Measurements from ENCODE around the gene C4A.
"Not testable (repeated sequence)": the region's sequence is repeated elsewhere in the genome, so short reads cannot be mapped to it uniquely, and the experiment has no call there.

The C4A gene

DNA sequence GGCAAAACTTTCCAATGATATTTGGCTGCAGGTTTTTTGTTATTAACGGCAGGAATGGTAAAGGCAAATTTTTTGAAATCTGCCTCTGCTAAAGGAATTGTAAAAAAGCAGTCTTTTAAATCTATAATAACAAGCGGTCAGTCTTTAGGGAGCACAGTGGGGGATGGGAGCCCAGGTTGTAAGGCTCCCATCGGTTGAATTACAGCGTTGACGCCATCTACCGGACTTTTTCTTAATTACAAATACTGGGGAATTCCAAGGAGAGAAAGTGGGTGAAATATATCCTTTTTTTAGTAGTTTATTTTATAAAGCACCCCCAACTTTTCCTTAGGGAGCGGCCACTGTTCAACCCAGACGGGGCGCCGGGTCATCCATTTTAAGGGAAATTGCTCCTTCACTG, 7.5 kb downstream of the C4A start:
- not testable (repeated sequence) for DNase-seq

DNA sequence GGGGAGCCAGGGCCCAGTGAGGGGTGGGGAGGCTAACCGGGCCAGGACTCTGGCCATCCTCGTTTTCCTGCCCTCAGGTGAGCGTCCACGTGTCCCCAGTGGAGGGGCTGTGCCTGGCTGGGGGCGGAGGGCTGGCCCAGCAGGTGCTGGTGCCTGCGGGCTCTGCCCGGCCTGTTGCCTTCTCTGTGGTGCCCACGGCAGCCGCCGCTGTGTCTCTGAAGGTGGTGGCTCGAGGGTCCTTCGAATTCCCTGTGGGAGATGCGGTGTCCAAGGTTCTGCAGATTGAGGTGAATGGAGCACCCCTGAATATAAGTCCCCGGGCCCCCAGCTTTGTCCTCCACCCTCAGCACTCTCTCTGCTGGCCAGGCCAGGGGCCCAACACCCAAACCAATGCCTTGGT, 12.6 kb downstream of the C4A start:
- DNase-seq = not testable (repeated sequence)

DNA sequence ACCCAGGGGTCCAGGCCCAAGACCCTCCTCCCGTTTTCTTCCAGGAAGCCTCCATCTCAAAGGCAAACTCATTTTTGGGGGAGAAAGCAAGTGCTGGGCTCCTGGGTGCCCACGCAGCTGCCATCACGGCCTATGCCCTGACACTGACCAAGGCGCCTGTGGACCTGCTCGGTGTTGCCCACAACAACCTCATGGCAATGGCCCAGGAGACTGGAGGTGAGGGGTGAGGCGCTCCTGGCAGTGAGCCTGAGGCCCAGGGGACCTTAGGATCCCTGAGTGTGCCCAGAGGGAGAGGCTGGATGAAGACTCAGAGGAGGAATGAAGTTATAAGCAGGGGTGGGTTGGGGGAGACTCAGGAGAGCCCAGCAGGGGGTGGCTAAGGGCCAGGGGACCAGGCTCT, 14.5 kb downstream of the C4A start:
- DNase-seq = not testable (repeated sequence)

DNA sequence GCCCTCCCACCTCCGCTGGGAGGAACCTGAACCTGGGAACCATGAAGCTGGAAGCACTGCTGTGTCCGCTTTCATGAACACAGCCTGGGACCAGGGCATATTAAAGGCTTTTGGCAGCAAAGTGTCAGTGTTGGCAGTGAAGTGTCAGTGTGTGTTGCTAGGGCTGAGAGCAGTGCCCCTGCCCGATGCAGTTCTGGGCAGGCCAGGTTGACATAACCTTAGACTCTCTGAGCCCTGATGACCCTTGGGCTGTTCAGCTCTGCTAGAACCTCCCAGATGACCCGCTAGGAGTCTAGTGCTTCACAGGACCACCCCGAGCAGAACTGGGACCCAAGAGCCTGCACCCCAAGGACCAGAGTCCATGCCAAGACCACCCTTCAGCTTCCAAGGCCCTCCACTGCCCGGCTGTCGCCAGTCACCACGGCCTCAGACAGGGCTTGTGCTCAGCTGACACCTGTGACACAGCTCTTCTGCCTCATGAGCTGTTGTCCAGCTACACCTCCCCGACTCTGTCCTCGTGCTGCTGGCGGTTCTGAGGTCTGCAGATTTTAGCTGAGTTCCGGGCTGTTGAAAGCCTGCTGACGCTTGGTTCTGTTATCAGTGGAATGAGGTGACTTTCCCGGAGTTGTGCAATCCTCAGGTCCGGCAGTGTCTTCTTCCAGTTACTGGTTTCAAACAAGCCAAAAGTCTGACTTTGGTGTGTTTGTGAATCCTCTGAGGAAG, 20.9 kb downstream of the C4A start:
- not testable (repeated sequence) for DNase-seq

- DNase-seq = not testable (repeated sequence)
These were observed 21.4 kb downstream of the C4A start for GRCh38 chr6:32003301-32003700.

GRCh38 chr6:32004393-32004792, 22.5 kb downstream of the C4A start:
- DNase-seq = not testable (repeated sequence)

DNA sequence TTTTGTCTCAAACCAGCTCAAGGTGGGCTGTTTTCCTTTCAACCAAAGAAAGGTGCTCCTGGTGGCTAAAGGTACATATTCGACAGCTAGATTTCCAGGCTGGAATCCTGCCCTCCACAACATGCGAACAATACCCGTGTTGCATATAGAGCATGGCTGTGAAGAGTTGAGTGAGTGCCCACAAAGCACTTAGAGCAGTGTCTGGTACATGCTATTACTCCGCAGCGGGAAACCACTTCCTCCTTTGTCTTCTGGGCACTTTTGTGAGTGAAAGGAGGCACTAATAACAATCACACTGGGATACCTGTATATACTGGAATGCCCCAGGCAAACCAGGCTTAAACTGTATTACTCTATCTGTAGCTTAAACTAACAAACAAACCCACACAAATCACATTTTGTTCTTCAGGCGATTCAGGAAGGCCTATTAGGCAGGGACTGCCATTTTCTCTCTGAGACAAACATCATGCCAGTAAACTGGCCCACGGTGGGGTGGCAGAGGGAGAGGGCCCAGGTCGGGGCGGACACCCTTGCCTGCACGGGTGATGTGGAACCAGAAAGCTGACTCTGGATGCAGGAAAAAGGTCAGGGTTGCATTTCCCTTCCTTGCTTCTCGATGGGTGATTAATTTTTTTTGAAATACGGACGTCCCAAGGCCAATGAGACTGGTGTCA, 23.1 kb downstream of the C4A start:
- not testable (repeated sequence) for DNase-seq

DNA sequence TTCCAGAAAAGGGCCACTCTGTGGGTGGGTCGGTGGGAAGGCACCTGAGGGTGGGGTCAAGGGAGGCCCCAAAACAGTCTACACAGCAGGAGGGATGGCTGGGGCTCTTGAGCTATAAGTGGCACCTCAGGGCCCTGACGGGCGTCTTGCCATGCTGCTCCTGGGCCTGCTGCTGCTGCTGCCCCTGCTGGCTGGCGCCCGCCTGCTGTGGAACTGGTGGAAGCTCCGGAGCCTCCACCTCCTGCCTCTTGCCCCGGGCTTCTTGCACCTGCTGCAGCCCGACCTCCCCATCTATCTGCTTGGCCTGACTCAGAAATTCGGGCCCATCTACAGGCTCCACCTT, 23.7 kb downstream of the C4A start:
- DNase-seq = not testable (repeated sequence)

GRCh38 chr6:32005991-32006529, 24.2 kb downstream of the C4A start:
- DNase-seq = not testable (repeated sequence)

- not testable (repeated sequence) for DNase-seq
These were observed 25.2 kb downstream of the C4A start for GRCh38 chr6:32007086-32007485.

DNA sequence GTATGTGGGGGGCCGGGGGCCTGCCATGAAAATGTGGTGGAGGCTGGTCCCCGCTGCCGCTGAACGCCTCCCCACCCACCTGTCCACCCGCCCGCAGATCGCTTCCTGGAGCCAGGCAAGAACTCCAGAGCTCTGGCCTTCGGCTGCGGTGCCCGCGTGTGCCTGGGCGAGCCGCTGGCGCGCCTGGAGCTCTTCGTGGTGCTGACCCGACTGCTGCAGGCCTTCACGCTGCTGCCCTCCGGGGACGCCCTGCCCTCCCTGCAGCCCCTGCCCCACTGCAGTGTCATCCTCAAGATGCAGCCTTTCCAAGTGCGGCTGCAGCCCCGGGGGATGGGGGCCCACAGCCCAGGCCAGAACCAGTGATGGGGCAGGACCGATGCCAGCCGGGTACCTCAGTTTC, 26.2 kb downstream of the C4A start:
- not testable (repeated sequence) for DNase-seq

GRCh38 chr6:32008616-32009015, 26.8 kb downstream of the C4A start:
- not testable (repeated sequence) for DNase-seq

DNA sequence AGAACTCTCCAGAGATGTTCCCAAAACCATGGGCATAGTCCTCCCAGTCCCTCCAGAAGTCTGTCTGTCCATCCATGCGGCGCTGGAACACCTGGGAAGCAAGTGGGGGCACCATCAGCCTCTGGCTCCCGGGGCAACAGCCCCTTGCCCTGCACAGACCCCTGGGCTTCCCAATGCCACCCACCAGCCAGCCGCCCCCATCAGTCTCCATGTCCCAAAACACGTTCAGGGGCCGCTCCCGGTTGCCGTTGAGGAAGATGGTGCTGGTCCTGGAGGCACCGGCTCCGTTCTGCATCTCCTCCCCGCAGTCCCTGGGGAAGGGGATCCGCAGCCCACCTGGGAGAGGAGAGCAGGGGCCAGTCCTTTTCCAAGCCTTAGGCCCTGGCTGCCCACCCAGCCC, 27.7 kb downstream of the C4A start:
- not testable (repeated sequence) for DNase-seq

DNA sequence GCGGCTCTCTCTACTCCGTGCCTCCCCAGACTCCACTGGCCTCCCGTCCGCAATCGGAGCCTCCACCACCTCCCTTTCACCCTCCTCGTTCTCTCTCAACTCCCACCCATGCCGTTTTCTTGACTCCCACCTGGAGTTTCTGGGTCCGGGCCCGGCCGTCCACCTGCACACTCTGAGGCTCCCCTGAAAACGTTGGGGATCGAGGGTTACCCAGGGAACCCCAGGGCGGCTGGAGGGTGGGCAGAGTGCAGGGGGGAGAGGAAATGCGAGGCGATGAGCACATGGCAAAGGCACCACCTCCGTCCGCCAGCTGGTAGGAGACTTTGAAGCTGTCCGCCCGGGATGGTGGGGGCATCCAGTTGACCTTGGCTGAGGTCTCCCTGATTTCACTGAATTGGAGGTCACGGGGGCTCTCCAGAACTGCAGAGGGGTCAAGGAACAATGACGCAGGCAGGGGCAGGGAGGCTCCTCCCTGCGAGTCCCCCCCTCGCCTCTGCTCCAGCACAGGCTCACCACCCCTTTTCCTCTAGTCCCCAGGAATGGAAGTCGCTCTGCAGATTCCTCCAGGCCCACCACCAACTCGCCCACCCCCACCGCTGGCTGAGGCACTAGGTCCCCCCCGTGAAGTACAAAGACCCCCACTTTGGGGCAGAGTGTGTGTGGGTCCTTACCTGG, 29.1 kb downstream of the C4A start:
- DNase-seq = not testable (repeated sequence)

- DNase-seq = not testable (repeated sequence)
These were observed 31.2 kb downstream of the C4A start for GRCh38 chr6:32012941-32013617.

- DNase-seq = not testable (repeated sequence)
These were observed 31.9 kb downstream of the C4A start for GRCh38 chr6:32013738-32014137.

DNA sequence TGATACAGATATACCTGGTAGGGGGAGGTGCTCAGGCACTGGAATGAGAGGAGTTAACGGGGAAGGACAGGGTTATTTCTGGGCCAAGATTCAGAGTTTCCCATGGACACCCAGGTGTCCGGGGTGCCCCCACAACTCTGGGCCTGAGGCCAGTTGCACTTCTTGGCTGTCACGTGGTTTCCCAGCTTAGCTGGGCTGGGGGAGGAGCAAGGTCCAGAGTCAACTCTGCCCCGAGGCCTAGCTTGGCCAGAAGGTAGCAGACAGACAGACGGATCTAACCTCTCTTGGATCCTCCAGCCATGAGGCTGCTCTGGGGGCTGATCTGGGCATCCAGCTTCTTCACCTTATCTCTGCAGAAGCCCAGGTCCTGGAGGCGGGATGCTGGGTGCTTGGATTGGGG, 32.7 kb downstream of the C4A start, which contains the start of gene C4B:
C4B (plus strand) TSS at position 249 of the 400 bp plus-strand sequence; CDS start at position 300, 51 bp downstream.
- DNase-seq = not testable (repeated sequence)

DNA sequence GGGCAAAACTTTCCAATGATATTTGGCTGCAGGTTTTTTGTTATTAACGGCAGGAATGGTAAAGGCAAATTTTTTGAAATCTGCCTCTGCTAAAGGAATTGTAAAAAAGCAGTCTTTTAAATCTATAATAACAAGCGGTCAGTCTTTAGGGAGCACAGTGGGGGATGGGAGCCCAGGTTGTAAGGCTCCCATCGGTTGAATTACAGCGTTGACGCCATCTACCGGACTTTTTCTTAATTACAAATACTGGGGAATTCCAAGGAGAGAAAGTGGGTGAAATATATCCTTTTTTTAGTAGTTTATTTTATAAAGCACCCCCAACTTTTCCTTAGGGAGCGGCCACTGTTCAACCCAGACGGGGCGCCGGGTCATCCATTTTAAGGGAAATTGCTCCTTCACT, 40.2 kb downstream of the C4A start:
- DNase-seq = not testable (repeated sequence)

DNA sequence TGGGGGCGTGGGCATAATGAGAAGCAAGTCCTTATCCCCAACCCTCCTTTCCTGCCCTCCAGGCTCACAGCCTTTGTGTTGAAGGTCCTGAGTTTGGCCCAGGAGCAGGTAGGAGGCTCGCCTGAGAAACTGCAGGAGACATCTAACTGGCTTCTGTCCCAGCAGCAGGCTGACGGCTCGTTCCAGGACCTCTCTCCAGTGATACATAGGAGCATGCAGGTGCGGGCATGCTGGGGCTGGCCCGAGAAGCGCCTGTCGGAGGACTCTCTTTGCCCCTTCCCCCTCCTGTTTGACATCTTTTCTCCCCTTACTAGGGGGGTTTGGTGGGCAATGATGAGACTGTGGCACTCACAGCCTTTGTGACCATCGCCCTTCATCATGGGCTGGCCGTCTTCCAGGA, 46.8 kb downstream of the C4A start:
- DNase-seq = not testable (repeated sequence)

DNA sequence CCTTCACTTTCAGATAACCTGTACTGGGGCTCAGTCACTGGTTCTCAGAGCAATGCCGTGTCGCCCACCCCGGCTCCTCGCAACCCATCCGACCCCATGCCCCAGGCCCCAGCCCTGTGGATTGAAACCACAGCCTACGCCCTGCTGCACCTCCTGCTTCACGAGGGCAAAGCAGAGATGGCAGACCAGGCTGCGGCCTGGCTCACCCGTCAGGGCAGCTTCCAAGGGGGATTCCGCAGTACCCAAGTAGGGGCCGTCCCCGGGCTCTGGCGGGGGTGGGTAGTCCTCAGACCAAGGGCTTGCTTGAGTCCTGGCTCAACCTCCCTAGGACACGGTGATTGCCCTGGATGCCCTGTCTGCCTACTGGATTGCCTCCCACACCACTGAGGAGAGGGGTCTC, 47.7 kb downstream of the C4A start:
- DNase-seq = not testable (repeated sequence)

DNA sequence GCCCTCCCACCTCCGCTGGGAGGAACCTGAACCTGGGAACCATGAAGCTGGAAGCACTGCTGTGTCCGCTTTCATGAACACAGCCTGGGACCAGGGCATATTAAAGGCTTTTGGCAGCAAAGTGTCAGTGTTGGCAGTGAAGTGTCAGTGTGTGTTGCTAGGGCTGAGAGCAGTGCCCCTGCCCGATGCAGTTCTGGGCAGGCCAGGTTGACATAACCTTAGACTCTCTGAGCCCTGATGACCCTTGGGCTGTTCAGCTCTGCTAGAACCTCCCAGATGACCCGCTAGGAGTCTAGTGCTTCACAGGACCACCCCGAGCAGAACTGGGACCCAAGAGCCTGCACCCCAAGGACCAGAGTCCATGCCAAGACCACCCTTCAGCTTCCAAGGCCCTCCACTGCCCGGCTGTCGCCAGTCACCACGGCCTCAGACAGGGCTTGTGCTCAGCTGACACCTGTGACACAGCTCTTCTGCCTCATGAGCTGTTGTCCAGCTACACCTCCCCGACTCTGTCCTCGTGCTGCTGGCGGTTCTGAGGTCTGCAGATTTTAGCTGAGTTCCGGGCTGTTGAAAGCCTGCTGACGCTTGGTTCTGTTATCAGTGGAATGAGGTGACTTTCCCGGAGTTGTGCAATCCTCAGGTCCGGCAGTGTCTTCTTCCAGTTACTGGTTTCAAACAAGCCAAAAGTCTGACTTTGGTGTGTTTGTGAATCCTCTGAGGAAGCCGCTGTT, 53.6 kb downstream of the C4A start:
- DNase-seq = not testable (repeated sequence)

- DNase-seq = not testable (repeated sequence)
These were observed 55.3 kb downstream of the C4A start for GRCh38 chr6:32037136-32037535.

All from CD4-positive, alpha-beta T cell treated with Interferon alpha-2 for 1 hour (primary cell).